HepG2 (cell line): ENCODE data around the gene KRT84. TPM values are rescaled to one million over a fixed set of nuclear protein-coding genes. Genes with fewer than 3 reads are reported as not detected.

Experiments
- ATAC-seq: fragments of 200-7000 bp; cut with Tn5 transposase; 3 replicates; pipeline ENCODE4 v1.9.1; 2020; ENCODE audit warnings: mild to moderate bottlenecking, moderate library complexity
- BruUV-seq: library from RNA; stranded (reverse); fragments of 400-500 nt; replicated peaks from 2 replicates; lab custom pipeline; 2021; lab: Mats Ljungman, UMichigan
- CTCF ChIA-PET: fragments of 300-600 bp; formaldehyde crosslinking; extraction: SDS; loops from one replicate; lab custom pipeline; 2021; ENCODE audit warnings: low total read pairs, inconsistent platforms, low intra/inter-chr PET ratio; lab: Yijun Ruan, JAX
- POLR2A ChIA-PET: fragments of 350-600 bp; sonication (Branson Sonifier 250); formaldehyde crosslinking; loops from one replicate; lab custom pipeline; 2020; ENCODE audit warnings: antibody characterized with exemption, inconsistent platforms; lab: Yijun Ruan, JAX
- DNase-seq: peaks from one replicate; pipeline ENCODE4 v3.0.0-alpha.2; 2015; ENCODE audit warnings: low spot score
- FAIRE-seq: peaks from 3 replicates; lab custom pipeline; 2011; peaks lifted over from hg19 to GRCh38; lab: Jason Lieb, UNC
- H2AFZ ChIP-seq: one replicate; pipeline ENCODE4 v1.6.1; 2011; ENCODE audit warnings: low read length, inconsistent platforms
- H3K27ac ChIP-seq: fragments of 300-600 bp; 3 replicates; pipeline ENCODE4 v1.8.0; 2011; ENCODE audit warnings: mixed run types, mild to moderate bottlenecking, mixed read lengths, low read length, inconsistent platforms; ENCODE audit not compliant: insufficient read depth; ENCODE audit errors: extremely low read length
- H3K27me3 ChIP-seq, 2 experiments: fragments of 200-600 bp in 1 of 2; 2 replicates in 1 of 2; 3 replicates in 1 of 2; pipeline versions ENCODE4 v1.6.0 to v1.8.0; 2011; ENCODE audit warnings: low read length in 2 of 2, mild to moderate bottlenecking in 2 of 2, moderate library complexity in 2 of 2, inconsistent platforms in 1 of 2; ENCODE audit not compliant: insufficient read depth in 2 of 2, control insufficient read depth in 1 of 2
- H3K36me3 ChIP-seq, 2 experiments: fragments of 200-600 bp in 1 of 2; replicated peaks in 1 of 2; 2 replicates in 1 of 2; 3 replicates in 1 of 2; pipeline versions ENCODE4 v1.5.1 to v1.8.0; 2011; ENCODE audit warnings: low read length in 2 of 2, inconsistent platforms in 1 of 2; ENCODE audit not compliant: insufficient read depth in 2 of 2, control insufficient read depth in 1 of 2
- H3K4me1 ChIP-seq: 2 replicates; pipeline ENCODE4 v1.5.1; 2012; ENCODE audit warnings: low read length, inconsistent platforms; ENCODE audit not compliant: insufficient read depth
- H3K4me2 ChIP-seq: 2 replicates; pipeline ENCODE4 v1.6.0; 2011; ENCODE audit warnings: low read depth, low read length, inconsistent platforms
- H3K4me3 ChIP-seq, 3 experiments: fragments of 200-600 bp in 1 of 3; sonication (generic), shearing (Covaris generic) in 1 of 3; replicated peaks in 1 of 3; 2 replicates each; pipeline ENCODE4 v1.5.1; 2011 to 2016; ENCODE audit warnings: low read length in 3 of 3, inconsistent platforms in 2 of 3, low read depth in 2 of 3, mild to moderate bottlenecking in 2 of 3, control low read depth in 1 of 3, mixed read lengths in 1 of 3; ENCODE audit not compliant: insufficient read depth in 1 of 3
- H3K79me2 ChIP-seq: one replicate; pipeline ENCODE4 v1.6.1; 2011; ENCODE audit warnings: low read length, inconsistent platforms; ENCODE audit not compliant: insufficient read depth
- H3K9ac ChIP-seq: 2 replicates; pipeline ENCODE4 v1.6.0; 2011; ENCODE audit warnings: mild to moderate bottlenecking, low read depth, low read length, inconsistent platforms; ENCODE audit not compliant: insufficient read depth
- H3K9me3 ChIP-seq: 2 replicates; pipeline ENCODE4 v1.5.1; 2012; ENCODE audit warnings: mild to moderate bottlenecking, low read length
- H4K20me1 ChIP-seq: 2 replicates; pipeline ENCODE4 v1.6.0; 2011; ENCODE audit warnings: inconsistent platforms, mild to moderate bottlenecking, low read length, moderate library complexity; ENCODE audit not compliant: insufficient read depth
- HNF1B ChIP-seq: sonication (generic); formaldehyde crosslinking; IDR thresholded peaks from 2 replicates; pipeline ENCODE4 v1.5.1; 2020; ENCODE audit warnings: mild to moderate bottlenecking, moderate library complexity, missing genetic modification reagents
- HNF4G ChIP-seq, 2 experiments: sonication (generic) in 1 of 2; formaldehyde crosslinking in 1 of 2; IDR thresholded peaks; 2 replicates each; pipeline versions ENCODE4 v1.4.0 to v1.6.1; 2011 to 2020; ENCODE audit warnings: borderline replicate concordance in 2 of 2, low read depth in 2 of 2, mild to moderate bottlenecking in 2 of 2, low read length in 1 of 2, missing genetic modification reagents in 1 of 2, moderate library complexity in 1 of 2
- NCOA2 ChIP-seq: sonication (generic); formaldehyde crosslinking; IDR thresholded peaks from 2 replicates; pipeline ENCODE4 v1.8.0; 2022; ENCODE audit warnings: inconsistent platforms
- NR3C1 ChIP-seq: sonication (generic); formaldehyde crosslinking; IDR thresholded peaks from 2 replicates; pipeline ENCODE4 v1.4.0; 2020; ENCODE audit warnings: missing genetic modification reagents
- PRPF4 ChIP-seq: fragments of 200-400 bp; formaldehyde crosslinking; IDR thresholded peaks from 2 replicates; pipeline ENCODE4 v1.6.1; 2016; ENCODE audit warnings: low read length, low read depth; ENCODE audit not compliant: poor library complexity, severe bottlenecking
- RERE ChIP-seq: IDR thresholded peaks from 2 replicates; pipeline ENCODE4 v1.6.1; 2016; ENCODE audit warnings: low read depth, missing genetic modification reagents, missing compliant biosample characterization
- TAF1 ChIP-seq: sonication (generic); formaldehyde crosslinking; IDR thresholded peaks from 2 replicates; pipeline ENCODE4 v1.4.0; 2020; ENCODE audit warnings: missing genetic modification reagents
- TFDP1 ChIP-seq: IDR thresholded peaks from 2 replicates; pipeline ENCODE4 v1.6.1; 2016; ENCODE audit warnings: missing compliant biosample characterization, missing genetic modification reagents, borderline replicate concordance
- THAP9 ChIP-seq: sonication (generic); formaldehyde crosslinking; IDR thresholded peaks from 2 replicates; pipeline ENCODE4; 2020; ENCODE audit warnings: missing genetic modification reagents, mild to moderate bottlenecking, borderline replicate concordance
- ZNF460 ChIP-seq: sonication (generic); formaldehyde crosslinking; IDR thresholded peaks from 2 replicates; pipeline ENCODE4 v1.5.1; 2020; ENCODE audit warnings: missing genetic modification reagents, mild to moderate bottlenecking, borderline replicate concordance
- ZNF615 ChIP-seq: sonication (generic); formaldehyde crosslinking; IDR thresholded peaks from 2 replicates; pipeline ENCODE4 v1.5.0; 2020; ENCODE audit warnings: mild to moderate bottlenecking, missing genetic modification reagents, borderline replicate concordance
- WGBS: methylation state at CpG from one replicate; pipeline ENCODE4 v1.1.6; 2017; ENCODE audit warnings: low lambda C conversion rate; 5-methylcytosine and 5-hydroxymethylcytosine counted together
- in situ Hi-C: cut with HindIII; loops from 2 replicates; pipeline ENCODE4 v1.10.0; 2017; ENCODE audit warnings: low pct_unique_long_range_greater_than_20kb; ENCODE audit not compliant: extremely low pct_ligation_motif_present
- intact Hi-C: fragments of 100-400 bp; cut with micrococcal nuclease; formaldehyde crosslinking; loops from one replicate; pipeline ENCODE4 v1.10.0; 2022; ENCODE audit not compliant: unreplicated experiment
- polyA plus RNA-seq, 8 experiments: library from polyadenylated mRNA; depleted of rRNA in 3 of 8; stranded (reverse) in 7 of 8; unstranded in 1 of 8; fragments of >200 nt; fragmentation: Illumina TruSeq in 4 of 8; extraction: Trizol in 4 of 8; gene quantifications; 2 replicates each; pipeline versions ENCODE4 v1.2.1 to v1.2.3, GENCODE V29; 2011 to 2016; ENCODE audit warnings: low read depth in 4 of 8, missing spikeins in 1 of 8, mixed read lengths in 1 of 8; ENCODE audit not compliant: insufficient read depth in 1 of 8
- total RNA-seq, 5 experiments: library from RNA; depleted of rRNA; stranded (reverse); fragments of >200 nt; fragmentation: Illumina TruSeq; extraction: Trizol; gene quantifications; 2 replicates each; pipeline ENCODE4 v1.2.3, GENCODE V29; 2016; ENCODE audit warnings: low read depth in 1 of 5

KRT84 gene
- total and polyA plus RNA-seq, 2 of the 13 experiments (the other 11 are each of a cell fraction or from before 2014, with no cell fraction given) = not detected

- no peak for TF ChIP-seq HNF1B (CRISPR knock-in tag)
- TF ChIP-seq ZNF615 (CRISPR knock-in tag) = no peak
- no peak for TF ChIP-seq THAP9 (CRISPR knock-in tag)
- no peak for TF ChIP-seq ZNF460 (CRISPR knock-in tag)
Observed at GRCh38 chr12:52344111-52344510, 41.3 kb downstream of the KRT84 start (continued).

- no peak overlapping the region for H3K27ac ChIP-seq
- H3K4me3 ChIP-seq = no peak overlapping the region
- FAIRE-seq (no peak), DNase-seq (no peak), ATAC-seq (no peak)
- H3K9ac ChIP-seq = no peak overlapping the region
- intact Hi-C loops (no loop called here), in situ Hi-C loops (no loop called here)
- H2AFZ ChIP-seq = no peak overlapping the region
- ChIA-PET CTCF (no interaction called here), POLR2A (no interaction called here)
- no peaks in the 10 kb centered on the region for H4K20me1 ChIP-seq
- no TSS peak for BruUV-seq
- peaks cover 3 to 34% of the 10 kb centered on the region in 2 experiments; a peak in 4 of 5 replicates for H3K27me3 ChIP-seq
- WGBS = 71% methylated on average over 2 of the region's 2 CpGs
- H3K4me1 ChIP-seq = peaks cover 10% of the 10 kb centered on the region
- no peak overlapping the region for H3K4me2 ChIP-seq
- H3K9me3 ChIP-seq = no peaks in the 10 kb centered on the region
- H3K79me2 ChIP-seq = no peaks in the 10 kb centered on the region
- H3K36me3 ChIP-seq = no peaks in the 10 kb centered on the region
- TF ChIP-seq PRPF4 (no peak), RERE (CRISPR knock-in tag) (no peak), TFDP1 (CRISPR knock-in tag) (no peak), NCOA2 (no peak), TAF1 (CRISPR knock-in tag) (no peak), NR3C1 (CRISPR knock-in tag) (no peak), HNF4G (IDR thresholded peaks at IDR 0.05; ENCODE audit: borderline replicate concordance, low read depth, low read length) (no peak), HNF4G (CRISPR knock-in tag; IDR thresholded peaks at IDR 0.05; ENCODE audit: borderline replicate concordance, low read depth) (no peak)
Observed at GRCh38 chr12:52343550-52343949, 41.9 kb downstream of the KRT84 start.
